Activated CD4-positive, alpha-beta T cell treated with anti-CD3 and anti-CD28 coated beads, Interleukin-2, amount 50 U/mL, for 4 hours (primary cell): ENCODE results near the gene HNRNPH2.

ENCODE experiments used
- DNase-seq, 2 experiments: peaks; one replicate each; pipeline ENCODE4 v3.0.0-alpha.2; 2020

Gene HNRNPH2, protein sequence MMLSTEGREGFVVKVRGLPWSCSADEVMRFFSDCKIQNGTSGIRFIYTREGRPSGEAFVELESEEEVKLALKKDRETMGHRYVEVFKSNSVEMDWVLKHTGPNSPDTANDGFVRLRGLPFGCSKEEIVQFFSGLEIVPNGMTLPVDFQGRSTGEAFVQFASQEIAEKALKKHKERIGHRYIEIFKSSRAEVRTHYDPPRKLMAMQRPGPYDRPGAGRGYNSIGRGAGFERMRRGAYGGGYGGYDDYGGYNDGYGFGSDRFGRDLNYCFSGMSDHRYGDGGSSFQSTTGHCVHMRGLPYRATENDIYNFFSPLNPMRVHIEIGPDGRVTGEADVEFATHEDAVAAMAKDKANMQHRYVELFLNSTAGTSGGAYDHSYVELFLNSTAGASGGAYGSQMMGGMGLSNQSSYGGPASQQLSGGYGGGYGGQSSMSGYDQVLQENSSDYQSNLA

DNA sequence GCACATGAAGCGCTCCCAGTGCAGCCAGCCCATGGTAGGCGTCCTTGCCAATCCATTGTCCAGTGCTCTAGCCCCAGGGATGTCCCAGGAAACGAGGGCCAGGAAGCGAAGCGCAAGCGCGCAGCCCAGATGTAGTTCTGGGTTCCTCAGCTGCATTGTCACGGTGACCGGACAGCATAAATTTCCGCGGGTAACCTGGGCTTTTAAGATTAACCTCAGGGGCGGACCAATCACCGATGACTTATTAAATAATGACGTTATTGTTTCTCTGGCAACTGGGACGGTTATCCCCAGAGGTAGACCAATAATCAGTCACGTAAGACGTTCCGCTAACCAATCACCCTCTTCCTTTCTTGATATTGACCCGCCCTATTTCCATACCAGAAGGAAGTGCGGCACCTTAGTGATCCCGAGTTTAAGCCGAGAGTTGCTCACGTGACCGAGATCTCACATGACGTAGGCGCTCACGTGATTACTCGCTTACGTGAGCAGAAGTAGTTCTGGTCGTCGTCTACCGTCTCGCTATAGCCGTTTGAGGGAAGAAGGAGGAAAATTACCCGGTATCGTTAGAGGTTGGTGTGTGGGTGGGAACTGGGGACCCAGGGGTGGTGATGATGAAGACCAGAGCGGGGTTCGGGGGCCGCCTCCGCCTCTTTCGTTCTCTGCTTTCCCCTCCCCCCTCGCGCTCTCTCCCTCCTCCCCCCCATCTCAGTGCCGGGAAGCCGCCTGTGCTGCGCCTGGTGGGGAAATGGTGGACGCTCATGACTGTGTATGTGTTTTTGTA, at the start of gene HNRNPH2, which contains the start of gene GLA:
Gene HNRNPH2, plus strand, starts transcription at position 475 of the 784 bp plus-strand sequence. CDS start 3,767 bp downstream, outside the sequence.
Gene GLA, minus strand, starts transcription at position 178 of the 784 bp plus-strand sequence. Its CDS starts 22 bp downstream, at position 156.
- peak; percentile 82 to 83 for DNase-seq

DNA sequence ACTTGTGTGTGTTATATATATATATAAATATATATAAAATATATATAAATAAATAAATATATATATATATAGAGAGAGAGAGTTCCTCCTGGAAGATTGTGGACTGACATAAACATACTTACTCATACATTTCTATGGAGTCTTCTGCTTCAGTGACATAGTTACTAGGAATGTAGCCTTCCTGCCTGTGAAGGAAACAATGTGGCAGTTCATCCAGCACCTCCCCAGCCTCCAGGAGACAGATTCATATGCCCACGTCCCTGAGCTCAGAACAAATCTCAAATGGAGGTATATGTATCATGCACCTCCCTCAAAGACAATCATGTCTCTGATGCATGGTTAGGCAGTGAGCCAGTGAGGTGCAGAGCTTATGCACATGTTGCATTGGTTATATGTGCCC, 48.1 kb upstream of the HNRNPH2 start:
- DNase-seq, result no peak

DNA sequence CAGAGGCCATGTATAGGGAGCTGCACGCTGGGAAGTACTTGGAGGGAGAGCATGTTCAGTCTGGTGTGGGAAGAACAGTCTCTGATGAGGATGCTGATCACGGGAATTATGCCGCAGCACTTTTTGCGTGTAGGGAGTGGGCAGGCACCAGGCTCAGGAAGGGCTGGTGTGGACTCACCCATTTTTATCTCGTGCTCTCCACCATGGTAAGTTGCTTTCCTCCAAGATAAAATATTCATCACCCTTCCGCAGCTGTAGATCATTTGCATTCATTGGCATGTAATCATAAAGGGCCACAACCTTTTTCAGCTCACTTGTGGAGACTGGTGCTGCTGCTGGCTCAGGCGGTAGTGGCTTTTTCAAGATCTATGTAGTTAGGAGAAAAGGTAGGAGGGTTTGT, 47.6 kb upstream of the HNRNPH2 start:
- DNase-seq, result no peak

GRCh38 chrX:101362116-101362515, 45.9 kb upstream of the HNRNPH2 start:
- no peak for DNase-seq

DNA sequence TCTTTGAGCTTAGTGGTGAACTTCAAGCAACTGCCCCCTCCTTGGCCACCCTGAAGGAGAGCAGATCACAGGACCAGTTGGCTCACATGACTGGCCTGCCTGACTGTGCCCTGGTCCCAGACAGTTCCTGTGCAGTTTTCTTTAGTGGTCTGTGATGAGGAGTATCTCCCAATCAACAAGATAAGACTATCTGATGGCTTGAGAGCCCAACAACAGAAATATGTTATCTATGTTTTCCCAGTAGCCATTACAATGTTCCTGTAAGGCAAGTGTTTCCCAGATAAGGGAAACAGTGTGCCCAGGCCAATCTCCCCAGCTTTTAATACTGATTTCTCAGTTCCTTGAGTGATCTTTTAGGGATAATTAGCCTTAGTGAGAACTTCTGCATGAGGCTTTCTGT, 45.3 kb upstream of the HNRNPH2 start:
- DNase-seq, result no peak

- no peak for DNase-seq
Observed at GRCh38 chrX:101365301-101365795, 42.7 kb upstream of the HNRNPH2 start.

DNA sequence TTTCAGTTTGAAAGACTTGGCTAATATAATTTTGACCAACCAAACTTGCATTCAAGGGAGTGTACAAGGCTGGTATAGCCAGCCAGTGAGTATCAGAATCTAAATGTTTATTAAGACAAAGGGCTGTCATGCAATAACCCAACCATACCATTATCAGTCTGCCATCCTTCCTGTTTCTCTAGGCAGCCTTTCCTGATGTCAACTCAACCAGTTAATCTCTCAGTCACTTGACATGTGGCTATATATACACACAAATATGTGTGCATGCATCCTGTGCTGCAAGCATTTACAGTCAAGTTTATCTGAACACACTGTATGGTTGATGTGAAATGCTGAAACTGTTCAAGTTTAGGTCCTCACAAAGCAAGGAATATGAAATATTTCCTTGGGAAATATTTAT, 39.2 kb upstream of the HNRNPH2 start:
- DNase-seq, result no peak

- no peak for DNase-seq
Observed at GRCh38 chrX:101369687-101370086, 38.3 kb upstream of the HNRNPH2 start.

- no peak for DNase-seq
Observed at GRCh38 chrX:101370888-101371504, 37.0 kb upstream of the HNRNPH2 start.

GRCh38 chrX:101377547-101377946, 30.5 kb upstream of the HNRNPH2 start:
- no peak for DNase-seq

DNA sequence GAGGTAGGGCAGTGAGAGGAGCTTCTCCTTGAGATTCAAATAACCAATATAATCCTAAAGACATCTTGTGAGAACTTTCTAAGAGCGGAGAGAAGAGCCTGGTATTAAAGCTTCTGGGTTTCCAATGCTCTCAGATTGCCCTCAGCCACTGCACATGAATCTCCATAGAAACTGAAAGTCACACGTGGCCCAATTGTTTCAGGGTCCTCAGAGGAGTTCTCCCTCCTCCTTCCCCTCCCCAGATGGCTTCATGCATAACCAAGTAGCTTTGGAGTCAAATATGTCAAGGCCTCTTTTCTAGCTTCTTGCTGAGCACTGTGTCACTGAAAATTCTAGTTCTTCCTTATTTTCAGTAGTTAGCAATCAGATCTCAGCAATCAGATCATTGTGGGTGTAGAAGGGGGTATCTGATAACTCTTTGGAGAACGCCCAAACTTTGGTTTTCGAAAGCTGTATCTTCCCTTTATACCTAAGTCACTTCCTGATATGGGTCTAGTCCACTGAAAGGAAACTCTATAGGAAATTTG, 24.3 kb upstream of the HNRNPH2 start:
- DNase-seq, result no peak

GRCh38 chrX:101385026-101385684, 22.9 kb upstream of the HNRNPH2 start:
- DNase-seq, result no peak

- DNase-seq, result no peak
Observed at GRCh38 chrX:101385795-101386541, 22.1 kb upstream of the HNRNPH2 start, which contains the start of gene BTK. Gene BTK, minus strand, starts transcription at chrX:101386191. Its CDS starts 10,907 bp downstream, at chrX:101375284.

DNA sequence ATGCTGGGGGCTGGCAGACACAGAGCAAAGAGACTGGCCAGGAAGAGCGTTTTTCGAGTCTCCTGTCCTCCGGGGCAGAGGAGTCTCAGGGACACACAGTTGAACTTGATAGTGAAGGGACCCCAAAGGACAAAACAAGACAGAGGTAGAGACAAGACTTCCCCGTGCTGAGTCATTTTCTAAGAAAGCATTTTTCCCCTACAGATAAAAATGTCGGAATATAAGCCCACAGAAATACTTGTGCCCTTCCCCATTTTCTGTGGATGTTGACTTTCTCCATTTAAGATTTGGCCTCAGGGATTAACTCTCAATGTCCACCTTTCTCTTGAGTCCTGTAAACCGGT, 21.5 kb upstream of the HNRNPH2 start:
- no peak for DNase-seq

DNA sequence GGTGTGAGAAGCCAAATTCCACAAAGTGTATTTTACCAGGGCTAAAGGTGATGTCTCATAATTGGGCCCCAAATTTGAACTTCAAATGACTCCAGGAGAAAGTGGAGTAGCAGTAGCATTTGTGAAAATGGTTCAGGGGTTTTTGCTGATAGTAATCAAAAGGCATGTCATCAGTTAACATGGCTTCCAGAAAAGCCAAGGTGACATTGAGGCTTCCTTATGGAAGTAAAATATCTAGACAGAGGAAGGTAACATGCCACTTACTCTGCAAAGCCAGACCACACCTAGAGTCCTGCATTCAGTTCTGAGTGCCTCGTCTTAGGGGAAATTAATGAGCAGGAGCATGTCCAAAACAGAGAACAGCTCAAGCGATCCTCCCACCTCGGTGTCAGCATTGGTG, 19.4 kb upstream of the HNRNPH2 start:
- DNase-seq, result no peak

- DNase-seq, result peak; percentile 76 to 77
Observed at GRCh38 chrX:101390664-101391525, 17.1 kb upstream of the HNRNPH2 start, which contains the start of gene RPL36A. Gene RPL36A, plus strand, starts transcription at chrX:101391011. Its CDS starts 33 bp downstream, at chrX:101391044.

DNA sequence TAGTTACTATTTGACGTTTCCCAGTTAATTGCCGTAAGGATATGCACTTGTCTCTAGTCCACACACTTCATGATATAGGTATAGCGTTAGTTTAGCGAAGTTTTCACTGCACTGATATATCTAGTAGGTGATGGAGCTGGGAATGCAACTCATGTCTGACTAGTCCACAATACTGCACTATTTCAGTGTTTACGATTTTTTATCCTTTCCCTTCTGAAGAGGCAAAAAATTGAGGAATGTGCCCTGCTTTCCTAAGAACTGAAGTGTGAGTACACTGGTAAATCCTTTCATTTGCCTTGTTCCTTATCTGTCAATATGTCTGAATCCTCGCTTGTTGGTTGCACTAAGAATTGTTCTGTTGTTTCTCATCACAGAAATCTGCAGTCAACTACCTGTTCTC, 16.2 kb upstream of the HNRNPH2 start:
- no peak for DNase-seq

DNA sequence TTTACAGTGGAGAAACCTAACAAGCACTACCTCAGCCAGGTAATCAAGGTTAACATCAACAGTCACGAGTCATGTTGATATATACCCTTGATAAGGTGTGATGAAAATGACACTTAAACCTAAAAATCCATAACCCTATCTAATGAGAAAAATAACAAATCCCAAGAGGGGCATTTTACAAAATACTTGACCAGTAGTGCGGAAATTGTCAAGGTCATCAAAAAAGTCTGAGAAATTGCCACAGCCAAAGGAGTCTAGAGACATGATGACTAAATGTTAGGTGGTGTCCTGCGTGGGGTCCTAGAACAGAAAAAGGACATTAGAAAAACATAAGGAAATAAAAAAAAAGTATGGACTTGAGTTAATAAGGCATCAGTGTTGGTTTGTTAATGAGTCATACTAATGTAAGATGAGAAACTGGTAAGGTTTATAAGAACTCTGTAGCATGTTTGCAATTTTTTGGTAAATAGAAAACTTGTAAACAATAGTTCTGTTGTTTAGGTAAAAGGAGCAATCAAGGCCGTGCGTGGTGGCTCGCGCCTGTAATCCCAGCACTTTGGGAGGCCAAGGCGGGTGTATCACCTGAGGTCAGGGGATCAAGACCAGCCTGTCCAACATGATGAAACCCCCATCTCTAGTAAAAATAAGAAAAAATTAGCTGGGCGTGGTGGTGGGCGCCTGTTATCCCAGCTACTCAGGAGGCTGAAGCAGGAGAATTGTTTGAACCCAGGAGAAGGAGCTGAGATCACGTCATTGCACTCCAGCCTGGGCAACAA, 14.3 kb upstream of the HNRNPH2 start:
- DNase-seq, result no peak

DNA sequence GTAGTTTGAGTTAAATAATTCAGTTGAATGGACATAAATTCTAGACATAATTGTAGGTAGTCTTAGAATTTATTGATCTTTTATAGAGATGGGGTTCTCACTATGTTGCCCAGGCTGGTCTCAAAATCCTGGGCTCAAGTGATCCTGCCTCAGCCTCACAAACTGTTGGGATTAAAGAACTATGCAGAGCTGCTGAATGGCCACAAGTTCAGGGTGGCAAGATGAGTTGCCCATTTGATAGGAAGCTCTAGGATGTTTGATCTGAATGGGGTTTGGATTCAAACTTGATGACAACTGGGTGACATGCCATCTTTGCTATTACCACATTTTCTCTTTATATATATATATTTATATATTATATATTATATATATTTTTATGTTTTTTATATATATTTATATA, 13.7 kb upstream of the HNRNPH2 start:
- no peak for DNase-seq

DNA sequence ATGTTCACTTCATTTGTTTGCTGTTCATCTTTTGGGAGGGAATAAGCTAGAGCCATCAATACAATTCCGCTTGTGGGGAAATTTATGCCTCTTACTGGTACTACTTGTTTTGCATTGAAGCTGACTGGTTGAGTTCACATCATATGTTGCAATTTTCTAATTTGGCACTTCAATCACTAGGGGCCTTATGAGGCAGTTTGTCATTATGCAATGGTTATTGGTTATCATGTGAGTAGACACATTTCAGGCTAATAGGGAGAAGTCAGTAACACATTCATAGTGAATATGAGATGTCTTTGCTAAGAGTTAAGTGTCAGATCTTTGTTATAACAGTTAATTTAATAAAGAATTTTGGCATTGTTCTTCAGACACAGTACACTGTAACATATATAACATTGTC, 12.2 kb upstream of the HNRNPH2 start:
- no peak for DNase-seq
